Inflammatory macrophage treated with lipopolysaccharide for 4 hours (primary cell): ENCODE results near the gene SLC23A3.

ENCODE experiments used
- DNase-seq: peaks from one replicate; pipeline ENCODE4 v3.0.0-alpha.2; 2020

SLC23A3 gene, protein sequence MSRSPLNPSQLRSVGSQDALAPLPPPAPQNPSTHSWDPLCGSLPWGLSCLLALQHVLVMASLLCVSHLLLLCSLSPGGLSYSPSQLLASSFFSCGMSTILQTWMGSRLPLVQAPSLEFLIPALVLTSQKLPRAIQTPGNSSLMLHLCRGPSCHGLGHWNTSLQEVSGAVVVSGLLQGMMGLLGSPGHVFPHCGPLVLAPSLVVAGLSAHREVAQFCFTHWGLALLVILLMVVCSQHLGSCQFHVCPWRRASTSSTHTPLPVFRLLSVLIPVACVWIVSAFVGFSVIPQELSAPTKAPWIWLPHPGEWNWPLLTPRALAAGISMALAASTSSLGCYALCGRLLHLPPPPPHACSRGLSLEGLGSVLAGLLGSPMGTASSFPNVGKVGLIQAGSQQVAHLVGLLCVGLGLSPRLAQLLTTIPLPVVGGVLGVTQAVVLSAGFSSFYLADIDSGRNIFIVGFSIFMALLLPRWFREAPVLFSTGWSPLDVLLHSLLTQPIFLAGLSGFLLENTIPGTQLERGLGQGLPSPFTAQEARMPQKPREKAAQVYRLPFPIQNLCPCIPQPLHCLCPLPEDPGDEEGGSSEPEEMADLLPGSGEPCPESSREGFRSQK

DNA sequence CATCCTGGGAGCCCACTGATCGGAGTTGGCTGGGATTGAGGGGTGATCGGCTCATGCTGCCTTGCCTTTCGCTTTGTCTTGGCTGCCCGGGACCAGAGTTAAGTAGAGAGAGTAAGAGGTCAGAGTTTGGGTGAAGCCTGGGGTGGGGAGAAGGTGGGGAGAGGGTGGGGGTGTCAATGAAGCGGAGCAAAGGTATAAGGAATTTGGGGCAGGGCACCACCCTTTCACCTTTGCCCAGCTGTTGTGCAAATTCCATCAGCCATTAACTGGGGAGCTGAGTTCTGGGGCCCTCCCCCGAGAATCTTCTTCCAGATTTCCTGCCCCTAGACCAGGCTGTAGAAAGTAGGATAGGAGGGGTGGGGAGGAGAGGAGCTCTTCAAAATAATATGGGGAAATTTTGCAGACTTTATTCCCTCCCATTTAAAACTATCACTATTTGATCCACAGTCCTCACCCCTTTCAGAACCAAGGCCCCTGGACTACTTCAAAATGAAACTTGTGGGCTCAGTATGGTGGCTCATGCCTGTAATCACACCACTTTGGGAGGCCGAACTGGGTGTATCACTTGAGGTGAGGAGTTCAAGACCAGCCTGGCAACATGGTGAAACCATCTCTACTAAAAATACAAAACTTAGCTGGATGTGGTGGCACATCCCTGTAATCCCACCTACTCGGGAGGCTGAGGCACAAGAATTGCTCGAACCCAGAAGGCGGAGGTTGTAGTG, at the start of gene SLC23A3:
TSS of gene SLC23A3 (minus strand) at position 100 of the 725 bp plus-strand sequence. CDS start at position 55, 45 bp downstream.
- no peak for DNase-seq

DNA sequence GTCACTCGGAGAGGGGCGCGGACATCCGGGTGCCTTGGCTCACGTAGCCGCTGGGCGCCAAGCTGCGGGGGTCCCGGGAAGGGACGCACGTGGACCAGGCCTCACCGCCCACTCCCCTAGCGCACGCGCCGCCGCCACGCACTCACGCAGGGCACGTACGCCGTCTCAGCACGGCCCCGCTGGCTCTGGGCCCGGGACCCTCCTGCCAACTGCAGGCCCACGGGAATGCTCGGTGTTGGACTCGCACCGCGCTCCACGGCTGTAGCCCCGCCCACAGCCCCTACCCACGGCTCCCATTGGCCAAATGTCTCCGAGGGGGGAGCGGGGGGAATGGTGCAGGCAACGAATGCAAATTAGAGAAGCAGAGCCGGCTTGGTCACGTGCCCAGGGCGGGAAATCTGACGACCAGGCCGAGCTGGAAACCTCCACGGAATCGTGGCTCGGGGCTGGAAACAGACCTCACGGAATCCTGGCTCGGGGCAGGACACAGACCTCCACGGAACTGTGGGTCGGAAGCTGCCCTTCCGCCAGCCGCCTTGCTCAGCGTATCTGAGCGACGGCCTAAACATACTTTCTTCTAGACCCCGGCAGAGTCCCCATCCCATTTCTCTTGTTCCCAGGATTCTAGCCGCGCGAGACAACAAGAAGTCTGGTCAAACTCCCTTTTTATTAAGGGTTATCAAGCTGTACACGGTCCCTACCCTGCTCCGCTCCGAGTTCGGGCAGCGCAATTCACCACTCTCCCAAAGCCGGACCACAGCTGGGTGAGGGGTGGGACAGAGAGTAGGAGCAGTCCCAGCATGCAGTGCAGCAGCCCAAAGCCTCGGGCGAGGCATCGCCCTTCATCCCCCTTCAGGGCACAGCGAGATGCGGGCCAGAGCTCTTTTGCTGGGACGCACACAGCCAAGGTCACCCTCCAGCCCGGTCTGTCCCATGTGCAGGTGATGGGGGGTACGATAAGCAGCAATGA, 49.2 kb upstream of the SLC23A3 start, which contains the start of gene ABCB6:
TSS of gene ABCB6 (minus strand) at position 227 of the 970 bp plus-strand sequence. CDS start 285 bp downstream, outside the sequence.
- peak; percentile 70 for DNase-seq

DNA sequence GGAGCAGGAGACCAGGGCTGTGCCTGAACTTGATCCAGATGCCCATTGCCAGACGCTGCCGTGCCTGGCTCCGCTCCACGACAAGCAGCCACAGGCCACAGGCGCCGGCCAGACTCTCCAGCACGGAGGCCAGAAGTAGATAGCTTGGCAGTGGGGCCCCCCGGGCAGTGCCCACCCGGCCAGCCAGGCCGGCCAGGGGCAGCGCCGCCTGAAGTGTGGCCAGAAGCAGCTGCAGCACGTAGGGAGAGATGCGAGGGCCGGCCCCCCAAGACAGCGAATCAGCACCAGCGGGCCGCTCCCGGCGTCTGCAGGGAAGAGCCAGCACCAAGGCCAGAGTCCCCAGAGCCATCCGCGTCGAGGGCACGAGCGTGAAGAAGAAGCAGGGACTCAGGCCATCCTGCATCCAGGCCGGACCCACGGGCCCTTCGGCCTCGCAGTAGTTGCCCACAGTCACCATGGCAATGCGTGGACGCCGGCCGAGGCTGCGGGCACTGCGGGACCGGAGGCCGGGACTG, 48.4 kb upstream of the SLC23A3 start:
- peak; percentile 19 for DNase-seq

DNA sequence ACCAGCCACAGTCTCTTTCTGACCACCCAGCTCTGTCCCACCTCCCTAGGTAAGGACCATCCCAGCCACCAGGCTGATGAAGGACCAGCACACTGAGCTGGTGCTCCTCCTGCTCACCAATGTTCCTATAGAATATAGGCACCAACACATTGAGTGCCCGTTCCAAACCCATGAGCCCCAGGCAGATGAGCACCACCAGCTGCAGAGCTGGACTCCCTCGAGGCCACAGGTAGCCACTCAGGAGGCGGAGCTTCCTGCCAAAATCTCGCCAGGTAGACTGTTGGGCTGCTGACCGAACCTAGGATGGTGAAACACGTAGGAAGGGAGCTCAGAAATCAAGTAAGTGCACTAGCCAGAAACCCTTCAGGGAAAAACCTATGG, 46.7 kb upstream of the SLC23A3 start:
- DNase-seq, result no peak

DNA sequence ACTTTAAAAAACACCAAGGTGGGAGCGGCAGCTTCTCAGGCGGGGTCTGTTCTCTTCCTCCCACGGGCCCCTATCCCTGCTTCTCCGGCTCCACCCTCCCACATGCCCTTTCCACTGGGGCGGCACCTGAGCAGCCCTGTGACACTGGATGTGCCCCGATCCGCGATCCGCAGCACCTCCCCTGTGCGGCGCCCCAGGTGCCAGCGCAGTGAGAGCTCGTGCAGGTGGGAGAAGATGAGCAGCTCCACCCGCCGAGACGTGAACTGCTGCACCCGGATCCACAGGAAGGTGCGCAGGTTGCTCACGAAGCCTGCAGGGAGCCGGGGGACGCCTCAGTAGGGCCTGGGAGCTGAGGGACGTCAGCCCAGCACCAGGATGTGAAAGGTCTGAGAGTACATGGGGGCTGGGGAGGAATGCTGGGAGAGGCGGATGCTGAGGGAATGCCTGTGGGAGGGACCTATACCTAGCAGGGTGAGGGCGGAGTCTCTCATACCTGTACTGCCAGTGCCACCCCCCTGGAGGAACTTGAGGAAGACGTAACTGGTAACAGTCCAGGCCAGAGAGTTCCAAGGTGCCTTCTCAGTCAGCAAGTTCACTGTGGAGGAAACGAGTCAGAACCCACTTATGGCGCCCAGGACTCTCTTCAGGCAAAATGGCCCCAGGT, 46.2 kb upstream of the SLC23A3 start:
- no peak for DNase-seq

DNA sequence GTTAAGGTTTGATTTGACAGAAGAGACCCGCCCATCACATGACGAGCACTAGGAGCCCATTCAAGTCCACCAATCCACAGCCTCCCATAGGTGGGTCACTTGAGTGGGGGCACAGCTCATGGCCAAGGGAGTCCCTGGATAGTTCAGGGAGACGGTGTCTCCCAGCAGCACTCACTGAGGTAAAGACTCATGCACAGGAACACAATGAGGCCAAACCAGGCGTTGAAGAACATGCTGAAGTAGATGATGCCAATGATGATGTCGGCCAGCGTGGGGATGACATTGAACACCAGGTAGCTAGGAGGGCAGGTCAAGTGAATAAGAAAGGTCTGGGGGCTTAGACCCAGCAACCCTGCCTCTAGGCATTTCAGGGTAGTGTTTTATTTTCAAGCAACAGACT, 45.0 kb upstream of the SLC23A3 start:
- no peak for DNase-seq

DNA sequence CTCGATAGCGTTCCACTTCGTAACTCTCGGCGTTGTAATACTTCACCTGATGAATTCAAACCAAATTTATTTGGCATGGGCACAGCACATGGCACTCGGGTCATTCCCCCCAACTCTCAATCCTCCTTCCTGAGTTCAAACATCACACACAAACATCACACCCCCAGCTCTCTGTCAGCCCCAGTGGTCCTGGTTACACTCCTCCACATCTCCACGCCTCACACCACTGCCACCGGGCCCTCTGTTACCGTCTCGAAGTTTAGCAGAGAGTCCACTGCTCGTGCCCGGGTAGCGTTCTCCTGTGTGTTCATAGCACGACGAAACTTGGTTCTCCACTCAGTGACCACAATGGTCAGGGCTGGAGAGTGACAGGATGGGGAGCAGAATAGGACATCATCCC, 44.3 kb upstream of the SLC23A3 start:
- DNase-seq, result no peak

DNA sequence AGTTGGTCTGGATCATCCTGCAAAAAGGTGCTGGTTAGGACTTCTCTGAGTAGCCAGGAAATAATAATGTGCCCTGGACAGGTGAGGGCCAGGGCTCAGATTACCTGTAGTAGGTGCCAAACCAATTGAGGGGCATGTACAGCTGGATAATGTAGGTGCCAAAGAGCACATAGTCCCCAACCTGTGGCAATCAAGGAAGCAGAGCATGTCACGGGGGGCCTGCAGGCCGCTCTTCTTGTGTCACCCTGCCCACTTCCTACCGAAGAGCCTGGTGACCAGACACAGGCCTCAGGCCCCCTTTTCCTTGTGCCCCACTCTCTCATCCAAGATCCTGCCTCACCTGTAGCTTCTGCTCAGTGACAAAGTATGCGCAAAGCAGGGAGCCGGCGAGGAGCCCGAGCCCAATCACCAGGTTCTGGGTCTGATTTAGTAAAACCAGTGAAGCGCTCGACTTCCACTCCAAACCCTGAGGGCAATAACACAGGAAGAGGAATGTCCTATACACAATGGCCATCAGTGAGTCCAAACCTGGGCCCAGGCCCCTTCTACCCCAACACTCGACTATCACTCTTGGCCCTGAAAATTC, 43.8 kb upstream of the SLC23A3 start:
- DNase-seq, result no peak

DNA sequence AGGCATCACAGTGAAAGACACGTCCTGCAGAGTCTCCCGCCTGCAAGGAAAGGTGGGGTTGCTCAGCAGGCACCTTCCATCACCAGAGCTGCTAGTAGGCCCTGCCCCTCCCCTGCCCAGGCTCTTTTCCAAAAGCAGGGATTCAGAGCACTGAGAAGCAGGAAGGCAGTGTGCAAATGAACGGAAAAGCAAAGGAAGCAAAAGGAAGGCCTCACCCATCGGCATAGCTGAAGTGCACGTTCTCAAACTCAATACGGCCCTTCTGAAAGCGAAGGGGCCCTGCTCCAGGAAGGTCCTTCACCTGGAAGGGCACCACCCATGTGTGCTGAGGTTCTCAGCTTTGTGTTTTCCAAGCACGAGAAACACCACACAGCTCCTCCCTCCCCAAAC, 43.2 kb upstream of the SLC23A3 start:
- DNase-seq, result no peak

DNA sequence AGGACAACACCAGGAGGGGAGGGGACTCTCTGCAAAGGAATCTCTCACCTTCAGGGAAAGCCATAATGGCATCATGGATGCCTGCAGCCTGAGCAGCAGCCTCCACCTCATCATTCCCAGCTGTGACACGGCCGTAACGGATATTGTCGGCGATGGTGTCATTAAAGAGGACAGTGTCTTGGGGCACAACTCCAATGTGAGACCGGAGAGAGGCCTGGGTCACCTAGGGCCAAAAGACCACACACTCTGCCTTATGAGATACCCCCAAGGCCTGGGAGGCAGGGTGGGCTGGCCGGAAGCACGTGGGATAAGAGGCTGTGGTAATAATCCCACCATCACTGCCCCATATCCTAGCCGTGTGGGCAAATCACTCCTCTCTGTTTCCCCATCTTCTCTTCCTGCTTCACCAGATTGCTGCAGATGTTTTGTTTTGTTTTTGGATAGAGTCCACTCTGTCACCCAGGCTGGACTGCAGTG, 41.1 kb upstream of the SLC23A3 start:
- no peak for DNase-seq

DNA sequence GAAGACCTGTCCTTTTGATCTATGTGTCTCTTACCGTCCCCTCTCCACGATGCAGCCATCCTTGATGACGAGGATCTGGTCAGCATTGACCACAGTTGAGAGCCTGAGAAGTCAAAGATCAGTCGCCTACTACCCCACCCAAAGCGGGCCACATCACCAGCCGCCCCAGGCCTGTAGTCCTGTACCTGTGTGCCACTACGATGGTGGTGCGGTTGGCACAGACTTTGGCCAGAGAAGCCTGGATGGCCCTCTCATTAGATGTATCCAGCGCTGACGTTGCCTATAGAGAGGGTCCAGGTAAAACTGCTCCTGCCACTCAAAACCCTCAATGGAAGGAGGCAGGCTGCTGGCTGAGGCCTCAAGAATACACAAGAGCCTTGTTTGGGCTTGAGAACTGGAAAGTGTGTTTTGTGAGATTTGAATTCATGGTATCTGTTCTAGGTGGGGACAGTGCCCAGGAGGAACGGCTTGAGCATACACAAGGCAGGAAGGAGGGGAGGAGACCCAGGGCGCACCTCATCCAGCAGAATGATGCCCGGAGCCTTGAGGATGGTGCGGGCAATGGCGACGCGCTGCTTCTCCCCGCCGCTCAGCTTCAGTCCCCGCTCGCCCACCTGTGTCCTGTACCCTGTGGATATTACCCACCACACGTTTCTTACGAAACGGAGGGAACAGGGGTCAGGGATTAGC, 40.5 kb upstream of the SLC23A3 start:
- DNase-seq, result no peak

DNA sequence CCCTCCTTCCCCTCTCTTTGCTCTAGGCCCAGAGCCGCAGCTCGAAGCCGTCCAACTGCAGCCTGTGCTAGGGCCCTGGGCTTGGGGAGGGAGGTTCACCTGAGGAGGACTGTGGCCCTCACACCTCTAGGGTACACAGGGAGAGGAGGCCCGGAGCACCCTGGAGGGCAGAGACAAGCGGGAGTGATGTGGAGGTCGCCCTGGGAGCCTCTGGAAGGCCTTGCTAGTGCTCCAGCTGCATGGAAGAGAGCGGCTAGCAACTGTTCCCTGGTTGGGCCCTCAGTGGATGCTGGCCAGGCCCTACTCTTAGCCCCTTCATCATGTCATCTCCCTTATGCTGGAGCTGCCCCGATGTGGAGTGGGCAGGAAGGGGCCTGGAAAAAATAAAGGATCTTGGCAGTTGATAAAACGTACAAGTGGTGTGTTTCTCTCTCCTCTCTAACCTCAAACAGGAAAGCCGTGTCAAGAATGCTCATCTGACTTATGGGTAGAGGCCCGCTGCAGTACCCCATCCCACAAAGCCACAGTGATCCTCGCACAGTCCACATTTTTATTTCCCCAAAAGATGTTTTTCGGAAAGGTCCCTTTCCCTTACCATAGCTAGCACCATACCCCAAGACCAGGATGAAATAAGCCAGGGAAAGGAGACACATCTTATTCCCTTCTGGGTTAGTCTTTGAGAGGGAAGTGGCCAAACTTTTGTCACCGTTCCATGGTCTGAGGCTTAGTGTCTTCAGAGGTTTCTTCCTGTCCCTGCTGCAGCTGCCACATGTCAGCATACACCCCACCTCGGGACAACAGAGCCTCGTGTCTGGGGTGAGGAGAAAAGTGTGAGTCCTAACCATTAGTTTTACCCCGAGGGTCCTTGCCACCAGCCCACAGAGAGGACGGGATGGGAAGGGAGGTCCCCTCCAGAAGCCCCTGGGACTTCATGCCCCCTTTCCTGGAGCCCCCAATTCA, 39.7 kb upstream of the SLC23A3 start:
- DNase-seq, result no peak

DNA sequence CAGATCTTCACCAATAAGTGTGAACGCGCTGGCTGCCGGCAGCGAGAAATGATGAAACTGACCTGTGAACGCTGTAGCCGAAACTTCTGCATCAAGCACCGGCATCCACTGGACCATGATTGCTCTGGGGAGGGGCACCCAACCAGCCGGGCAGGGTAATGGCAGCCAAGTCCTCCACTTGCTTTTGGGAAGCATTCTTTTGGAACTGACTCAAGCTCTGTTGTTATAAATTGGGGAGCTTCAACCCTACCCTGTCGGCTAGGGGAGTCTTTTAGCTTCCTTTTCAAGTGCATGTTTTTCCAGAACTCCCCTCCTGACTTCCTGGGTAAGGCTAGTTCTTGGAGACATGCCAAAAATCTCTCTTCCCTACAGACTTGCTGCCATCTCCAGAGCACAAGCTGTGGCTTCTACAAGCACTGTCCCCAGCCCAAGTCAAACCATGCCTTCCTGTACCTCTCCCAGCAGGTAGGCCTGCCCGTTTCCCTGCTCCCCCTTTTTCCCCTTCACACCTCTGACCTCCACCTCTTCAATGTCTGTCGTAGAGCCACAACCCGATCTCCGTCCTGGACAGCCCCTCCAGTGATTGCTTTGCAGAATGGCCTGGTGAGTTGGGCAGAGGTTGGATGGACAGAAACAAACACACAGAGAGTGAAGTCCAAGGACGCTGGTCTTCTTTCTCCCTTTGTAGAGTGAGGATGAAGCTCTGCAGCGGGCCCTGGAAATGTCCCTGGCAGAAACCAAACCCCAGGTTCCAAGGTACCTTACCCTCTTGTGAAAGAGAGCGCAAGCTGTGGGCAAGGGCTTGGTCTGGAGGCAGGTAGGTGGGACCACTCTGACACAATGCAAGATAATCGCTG, 38.3 kb upstream of the SLC23A3 start:
- no peak for DNase-seq

DNA sequence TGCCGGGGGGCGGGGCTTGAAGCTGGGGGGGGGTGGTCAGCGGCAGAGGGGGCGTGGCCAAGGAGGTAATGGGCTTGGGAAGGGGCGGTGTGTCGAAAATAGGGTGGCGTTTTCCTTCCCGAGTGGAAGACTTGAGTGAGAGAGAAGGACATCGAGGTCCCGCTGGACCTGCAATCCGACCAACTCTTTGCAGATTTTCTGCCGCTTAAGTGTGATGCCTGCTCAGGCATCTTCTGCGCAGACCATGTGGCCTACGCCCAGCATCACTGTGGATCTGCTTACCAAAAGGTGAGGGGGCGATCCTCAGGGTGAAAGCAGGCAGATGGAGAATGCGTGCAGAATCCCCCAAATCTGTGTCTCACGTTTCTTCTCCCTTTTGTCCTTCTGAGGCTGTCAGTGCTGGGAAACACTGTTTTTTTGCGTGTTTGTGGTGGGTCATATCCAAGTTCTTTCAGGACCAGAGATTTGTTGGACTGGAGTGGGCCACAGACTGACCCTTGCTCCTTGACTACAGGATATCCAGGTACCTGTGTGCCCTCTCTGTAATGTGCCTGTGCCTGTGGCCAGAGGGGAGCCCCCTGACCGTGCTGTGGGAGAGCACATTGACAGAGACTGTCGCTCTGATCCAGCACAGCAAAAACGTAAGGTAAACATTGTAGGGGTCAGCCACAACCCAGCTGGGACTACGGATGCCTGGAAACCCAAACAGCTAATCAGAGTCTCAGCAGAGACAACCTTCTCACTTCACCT, 37.5 kb upstream of the SLC23A3 start:
- DNase-seq, result no peak

DNA sequence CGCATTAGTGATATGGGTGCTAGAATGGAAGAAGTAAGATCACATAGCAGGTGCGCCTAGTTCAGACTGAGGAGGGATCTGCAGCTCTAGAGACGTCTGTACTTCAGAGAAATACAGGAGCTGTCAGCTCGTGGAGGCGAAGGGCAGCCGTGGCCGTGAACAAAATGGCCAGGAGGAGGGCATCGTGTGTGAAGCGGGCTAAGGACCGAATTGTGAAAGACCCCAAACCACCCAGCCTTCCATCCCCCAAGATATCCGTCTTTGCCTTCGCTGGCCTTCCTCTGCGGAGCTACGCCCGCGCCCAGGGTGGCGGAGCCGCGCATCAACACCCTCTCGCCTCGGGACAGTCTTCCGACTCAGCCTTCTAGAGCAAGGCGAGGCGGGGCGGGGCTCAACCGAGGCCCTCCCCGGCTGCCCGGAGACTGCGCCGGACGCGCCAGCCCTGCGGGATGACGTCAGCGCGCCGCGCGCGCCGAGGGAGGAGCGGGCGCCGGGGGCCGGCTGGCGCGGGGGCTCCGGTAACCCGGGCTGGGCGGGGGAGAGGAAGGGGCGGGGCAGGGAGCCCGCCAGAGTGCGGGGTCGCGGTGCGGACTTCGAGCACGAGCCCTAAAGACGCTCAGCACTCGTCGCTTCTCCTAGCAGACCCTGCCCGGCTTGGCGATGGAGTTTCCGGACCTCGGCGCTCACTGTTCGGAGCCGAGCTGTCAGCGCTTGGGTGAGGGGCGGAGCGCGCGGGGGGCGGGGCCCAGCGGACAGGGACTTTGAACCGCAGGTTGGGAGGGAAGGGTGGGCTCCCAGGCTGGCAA, 36.7 kb upstream of the SLC23A3 start, which contains the start of gene ZFAND2B:
TSS of gene ZFAND2B (plus strand) at position 455 of the 806 bp plus-strand sequence. CDS start at position 661, 206 bp downstream.
- peak; percentile 95 for DNase-seq

DNA sequence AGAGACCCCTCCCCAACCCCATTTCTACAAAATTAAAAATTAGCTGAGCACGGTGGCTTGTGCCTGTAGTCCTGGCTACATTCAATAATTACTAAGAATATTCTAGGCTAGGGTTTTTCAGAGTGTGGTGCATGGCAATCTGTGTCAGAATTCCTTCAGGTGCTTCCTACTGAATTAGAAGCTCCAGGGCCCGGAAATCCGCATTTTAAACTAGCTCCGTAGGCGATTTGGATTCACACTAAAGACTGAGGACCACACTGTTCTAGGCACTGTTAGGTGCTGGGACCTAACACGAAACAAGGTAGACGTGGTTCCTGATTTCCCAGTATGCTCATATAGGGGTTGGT, 36.1 kb upstream of the SLC23A3 start:
- DNase-seq, result no peak

DNA sequence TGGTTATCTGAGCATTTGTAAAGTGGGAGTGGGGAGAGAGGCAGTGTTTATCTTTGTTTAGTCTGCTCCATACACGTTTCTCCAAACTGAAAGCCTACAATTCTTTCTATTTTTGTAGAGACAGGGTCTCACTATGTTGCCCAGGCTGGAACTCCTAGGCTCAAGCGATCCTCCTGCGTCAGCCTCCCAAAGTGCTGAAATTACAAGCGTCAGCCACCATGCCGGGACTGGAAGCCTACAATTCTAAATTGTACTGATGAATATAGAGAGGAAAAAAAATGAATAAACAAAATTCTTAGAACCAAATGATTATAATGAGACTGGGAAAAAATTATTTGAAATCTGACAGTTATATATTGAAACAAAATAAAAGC, 35.3 kb upstream of the SLC23A3 start:
- no peak for DNase-seq
